ENCODE data around the gene GCGR.

The GCGR gene

DNA sequence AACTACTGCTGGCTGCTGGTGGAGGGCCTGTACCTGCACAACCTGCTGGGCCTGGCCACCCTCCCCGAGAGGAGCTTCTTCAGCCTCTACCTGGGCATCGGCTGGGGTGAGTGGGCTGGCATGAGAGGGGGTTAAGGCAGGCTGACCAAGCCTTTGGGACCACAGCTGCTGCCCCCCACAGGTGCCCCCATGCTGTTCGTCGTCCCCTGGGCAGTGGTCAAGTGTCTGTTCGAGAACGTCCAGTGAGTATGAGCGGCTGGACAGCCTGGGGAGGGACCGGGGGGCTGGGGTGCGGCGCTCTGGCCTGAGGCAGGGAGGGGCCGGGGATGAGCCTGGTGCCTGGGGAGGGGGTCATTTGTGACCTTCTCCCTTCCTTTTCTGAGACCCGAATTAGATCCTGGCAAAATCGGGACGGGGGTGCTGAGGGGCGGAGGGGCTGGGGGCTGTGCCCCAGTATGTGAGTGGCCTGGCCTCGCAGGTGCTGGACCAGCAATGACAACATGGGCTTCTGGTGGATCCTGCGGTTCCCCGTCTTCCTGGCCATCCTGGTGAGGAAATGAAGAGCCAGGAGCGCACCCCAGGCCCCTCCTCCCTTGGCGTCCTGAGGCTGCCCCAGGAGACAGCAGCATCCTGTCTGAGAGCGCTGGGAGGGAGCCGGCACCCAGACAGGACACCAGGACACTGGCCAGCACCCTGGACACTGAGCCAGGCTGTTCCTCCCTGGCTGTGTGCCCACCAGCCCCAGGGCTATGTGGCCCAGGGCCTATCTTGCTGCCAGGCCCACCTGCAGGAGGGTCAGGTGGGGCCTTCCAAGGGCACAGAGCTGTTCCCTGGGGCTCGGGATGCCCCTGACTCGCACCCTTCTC, 8.0 kb downstream of the GCGR start:
- DNase-seq (ENCODE audit: low read depth in 2 of 2): no peak

DNA sequence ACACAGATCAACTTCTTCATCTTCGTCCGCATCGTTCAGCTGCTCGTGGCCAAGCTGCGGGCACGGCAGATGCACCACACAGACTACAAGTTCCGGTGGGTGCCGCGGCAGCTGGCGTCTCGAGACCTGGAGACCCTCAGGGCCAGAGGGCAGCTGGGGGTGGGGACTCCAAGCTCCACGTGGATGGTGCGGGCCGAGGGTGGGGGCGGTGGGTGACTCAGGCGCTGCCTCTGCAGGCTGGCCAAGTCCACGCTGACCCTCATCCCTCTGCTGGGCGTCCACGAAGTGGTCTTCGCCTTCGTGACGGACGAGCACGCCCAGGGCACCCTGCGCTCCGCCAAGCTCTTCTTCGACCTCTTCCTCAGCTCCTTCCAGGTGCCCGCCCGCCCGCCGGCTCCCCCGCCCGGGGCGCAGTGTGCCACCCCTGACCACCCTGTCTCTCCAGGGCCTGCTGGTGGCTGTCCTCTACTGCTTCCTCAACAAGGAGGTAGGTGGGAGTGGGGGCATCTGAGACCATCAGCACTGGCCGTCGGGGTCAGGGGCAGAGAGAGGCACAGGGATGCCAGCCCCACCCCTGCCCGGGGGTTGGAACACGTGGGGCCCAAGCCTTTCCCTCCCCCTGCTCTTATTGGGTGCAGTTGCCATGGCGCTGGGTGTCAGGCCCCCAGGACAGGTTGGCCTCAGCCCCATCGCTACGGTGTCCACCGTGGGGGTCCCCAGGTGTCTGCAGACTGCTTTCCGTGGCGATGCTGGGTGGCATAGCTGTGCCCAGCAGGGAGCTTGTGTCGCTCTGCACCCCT, 8.8 kb downstream of the GCGR start:
- no peak for DNase-seq (ENCODE audit: low read depth in 2 of 2)

DNA sequence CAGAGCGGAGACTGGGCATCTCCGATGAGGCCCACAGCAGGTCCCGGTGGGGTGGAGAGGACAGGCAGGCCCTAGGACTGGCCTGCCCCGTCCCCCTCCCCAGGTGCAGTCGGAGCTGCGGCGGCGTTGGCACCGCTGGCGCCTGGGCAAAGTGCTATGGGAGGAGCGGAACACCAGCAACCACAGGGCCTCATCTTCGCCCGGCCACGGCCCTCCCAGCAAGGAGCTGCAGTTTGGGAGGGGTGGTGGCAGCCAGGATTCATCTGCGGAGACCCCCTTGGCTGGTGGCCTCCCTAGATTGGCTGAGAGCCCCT, 9.4 kb downstream of the GCGR start:
- no peak for DNase-seq (ENCODE audit: low read depth in 2 of 2)

DNA sequence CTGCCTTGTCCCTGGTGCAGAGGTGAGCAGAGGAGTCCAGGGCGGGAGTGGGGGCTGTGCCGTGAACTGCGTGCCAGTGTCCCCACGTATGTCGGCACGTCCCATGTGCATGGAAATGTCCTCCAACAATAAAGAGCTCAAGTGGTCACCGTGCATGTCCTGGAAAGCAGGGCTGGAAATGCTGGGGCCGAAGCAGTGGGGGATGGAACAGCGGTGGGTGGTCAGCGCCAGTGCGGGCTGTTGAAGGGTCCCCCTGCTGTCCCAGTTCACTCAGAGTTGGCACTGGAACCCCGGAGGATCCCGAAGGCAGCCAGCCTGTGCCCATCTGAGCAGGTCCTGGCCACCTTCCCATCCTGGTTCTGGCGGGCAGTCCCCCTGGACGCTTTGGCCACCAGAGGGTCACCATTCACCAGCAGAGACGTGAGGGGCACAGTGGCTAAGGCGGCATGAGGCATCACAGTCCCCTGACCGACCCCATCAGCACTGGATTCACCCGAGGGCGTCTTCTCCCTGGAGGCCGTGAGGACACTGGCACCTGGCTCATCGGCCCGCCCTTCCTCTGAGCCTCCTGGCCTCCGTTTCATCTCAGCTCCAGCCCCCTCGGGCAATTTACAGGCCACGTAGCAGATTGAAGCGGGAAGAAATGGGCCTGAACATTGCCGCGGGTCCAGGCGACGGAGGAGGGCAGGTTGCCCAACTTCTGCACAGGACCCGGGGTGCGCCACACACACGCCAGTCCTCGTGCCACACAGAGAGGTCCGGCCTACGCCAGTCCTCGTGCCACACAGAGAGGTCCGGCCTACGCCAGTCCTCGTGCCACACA, 10.1 kb downstream of the GCGR start:
- DNase-seq (ENCODE audit: low read depth in 2 of 2): no peak

DNA sequence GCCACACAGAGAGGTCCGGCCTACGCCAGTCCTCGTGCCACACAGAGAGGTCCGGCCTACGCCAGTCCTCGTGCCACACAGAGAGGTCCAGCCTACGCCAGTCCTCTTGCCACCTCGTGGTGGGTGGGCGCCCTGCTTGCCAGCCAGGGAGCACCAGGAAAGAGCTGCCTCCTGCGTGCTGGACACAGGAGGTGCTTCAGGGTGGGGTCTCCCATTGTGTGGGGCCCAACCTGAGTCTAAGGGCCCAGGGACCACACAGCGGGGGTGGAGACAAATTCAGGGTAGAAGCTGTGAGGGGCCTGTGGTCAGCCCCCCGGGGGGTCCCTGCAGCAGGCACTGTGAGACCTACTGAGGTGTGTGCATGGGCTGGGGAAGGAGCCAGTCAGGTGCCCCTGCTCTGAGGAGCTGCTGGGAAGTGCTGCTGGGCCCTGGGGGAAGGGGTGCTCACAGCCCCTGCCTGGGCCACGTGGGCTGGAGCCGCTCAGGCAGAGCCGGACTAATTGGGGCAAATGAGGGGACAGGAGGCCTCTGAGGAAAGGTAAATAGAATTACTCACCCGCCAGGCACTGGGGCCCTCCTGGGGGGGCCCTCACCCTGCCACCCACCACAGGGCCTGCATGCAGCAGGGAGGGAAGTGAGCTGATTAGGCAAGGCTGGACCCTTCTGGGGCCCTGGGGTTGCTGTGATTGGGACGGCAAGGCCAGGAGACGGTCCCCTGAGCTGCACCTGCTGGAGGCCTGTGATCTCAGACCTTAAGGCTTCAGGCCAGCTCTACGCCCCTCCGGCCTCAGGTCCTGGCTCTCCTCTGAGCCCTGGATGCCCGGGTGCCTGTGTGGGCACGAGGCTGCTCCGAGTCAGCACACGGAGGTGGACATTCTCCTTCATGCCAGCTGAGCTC, 11.0 kb downstream of the GCGR start:
- no peak for DNase-seq (ENCODE audit: low read depth in 2 of 2)

DNA sequence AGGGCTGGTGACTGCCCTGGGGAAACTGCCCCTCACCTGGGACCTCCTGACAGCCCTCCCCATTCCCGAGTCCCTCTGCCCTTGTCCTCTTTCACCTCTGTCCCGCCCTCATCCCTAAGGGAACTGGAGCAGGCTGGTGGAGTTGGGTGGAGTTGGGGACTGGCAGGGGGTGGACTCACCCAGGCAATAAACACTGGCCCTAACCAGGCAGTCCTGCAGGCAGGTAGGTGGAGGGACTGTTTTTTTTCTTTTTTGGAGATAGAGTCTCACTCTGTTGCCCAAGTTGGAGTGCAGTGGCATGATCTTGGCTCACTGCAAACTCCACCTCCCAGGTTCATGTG, 11.7 kb downstream of the GCGR start:
- no peak for DNase-seq (ENCODE audit: low read depth in 2 of 2)

DNA sequence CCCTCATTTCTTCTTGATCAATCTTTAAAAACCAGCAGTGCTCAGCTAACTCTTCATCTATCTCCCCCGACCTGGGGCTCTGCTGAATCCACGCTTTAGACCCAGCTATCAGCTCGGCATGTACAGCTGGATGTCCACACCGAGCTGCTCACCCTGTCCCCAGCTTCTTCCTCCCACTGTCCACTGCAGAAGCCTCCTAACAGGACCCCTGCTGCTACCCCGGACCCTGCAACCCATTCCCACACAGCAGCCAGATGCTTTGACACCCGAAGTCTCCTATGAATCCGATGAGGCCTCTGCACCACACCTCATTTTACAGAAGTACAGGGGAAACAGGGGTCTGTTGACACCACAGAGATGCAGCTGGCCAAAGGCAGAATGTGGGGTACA, 13.8 kb downstream of the GCGR start:
- no peak for DNase-seq (ENCODE audit: low read depth in 2 of 2)

DNA sequence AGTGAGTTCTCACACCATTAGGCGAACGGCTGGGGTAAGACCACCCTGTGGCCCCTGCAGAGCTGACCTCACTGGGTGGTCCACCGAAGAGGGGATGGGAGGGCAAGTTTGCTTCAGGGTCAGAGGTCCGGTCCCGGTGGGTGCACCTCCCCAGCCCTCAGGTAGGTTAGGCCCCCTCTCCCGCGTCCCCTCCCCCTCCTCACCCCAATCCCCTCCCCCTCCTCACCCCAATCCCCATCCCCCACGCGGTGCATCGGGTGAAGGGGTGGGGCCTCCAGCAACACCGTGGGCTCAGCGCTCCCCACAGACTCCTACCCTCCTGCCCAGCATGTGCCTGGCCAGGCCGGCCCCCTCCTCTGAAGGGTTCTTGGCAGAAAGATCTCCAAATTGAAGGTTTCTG, 15.8 kb downstream of the GCGR start:
- DNase-seq (ENCODE audit: low read depth in 2 of 2): no peak

DNA sequence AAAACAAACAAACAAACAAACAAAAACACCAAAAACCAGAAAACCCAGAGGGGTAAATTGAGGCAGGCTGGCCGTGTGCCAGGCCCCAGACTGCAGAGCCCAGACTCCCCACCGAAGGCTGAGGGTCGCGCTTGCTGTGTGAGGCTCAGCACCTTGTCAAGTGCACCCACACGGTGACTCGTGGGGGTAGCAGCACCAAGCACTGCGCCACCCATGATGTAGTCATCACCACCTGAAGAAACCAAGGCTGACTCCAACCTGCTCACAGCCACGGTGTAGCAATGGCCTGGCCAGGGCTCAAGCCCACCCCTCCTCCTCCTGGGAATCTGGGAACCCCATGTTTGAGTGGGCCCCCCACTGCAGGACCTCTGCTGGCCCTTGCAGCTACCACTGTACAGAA, 17.2 kb downstream of the GCGR start:
- no peak for DNase-seq (ENCODE audit: low read depth in 2 of 2)

DNA sequence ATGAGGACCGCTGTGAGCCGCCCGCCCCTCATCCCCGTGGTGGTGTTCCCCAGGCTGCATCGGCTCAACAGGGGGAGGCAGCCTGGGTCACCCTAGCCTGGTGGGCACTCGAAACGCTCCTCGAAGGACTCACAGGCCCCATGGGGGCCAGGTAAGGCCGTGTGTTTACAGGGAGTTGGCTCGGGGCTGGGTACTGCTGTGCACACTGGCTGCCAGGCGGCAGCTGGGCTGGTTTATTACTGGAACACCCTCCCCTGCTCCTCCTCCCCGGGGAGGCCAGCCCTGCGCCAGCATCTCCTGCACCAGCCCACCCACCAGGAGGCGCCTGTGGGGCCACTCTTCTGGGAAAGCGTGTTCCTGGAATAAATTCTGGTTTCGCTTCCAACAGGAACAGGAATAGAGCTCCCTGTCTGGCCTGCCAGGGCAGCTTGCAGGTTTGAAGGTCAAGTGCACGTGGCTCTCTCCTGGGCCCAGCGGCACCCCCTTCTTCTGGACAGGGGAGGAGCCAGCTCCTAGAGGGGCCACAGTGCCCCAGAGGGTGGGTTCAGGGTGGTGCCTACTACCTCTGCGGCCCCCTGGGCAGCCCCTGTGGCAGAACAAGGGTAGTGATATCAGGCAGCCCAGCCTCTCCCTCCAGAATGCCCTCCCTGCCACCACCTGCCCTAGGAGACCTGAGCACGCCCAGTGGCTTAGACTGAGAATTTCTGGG, 17.8 kb downstream of the GCGR start:
- DNase-seq (ENCODE audit: low read depth in 2 of 2): no peak

DNA sequence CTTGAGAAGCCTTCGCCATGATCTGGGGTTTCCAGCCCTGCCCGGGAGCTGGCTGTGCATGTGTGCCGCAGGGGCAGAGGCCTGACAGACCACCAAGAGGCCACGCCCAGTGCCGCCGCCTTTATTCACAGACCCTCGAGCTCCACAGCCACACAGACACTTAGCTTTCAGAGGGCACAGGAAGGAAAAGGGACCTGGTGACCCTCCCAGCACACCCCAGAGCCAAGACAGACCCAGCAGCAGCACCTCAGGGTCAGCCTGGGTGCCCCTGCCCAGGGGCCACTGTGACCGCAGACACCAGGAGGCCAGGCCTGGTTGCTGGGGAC, 18.3 kb downstream of the GCGR start:
- no peak for DNase-seq (ENCODE audit: low read depth in 2 of 2)

DNA sequence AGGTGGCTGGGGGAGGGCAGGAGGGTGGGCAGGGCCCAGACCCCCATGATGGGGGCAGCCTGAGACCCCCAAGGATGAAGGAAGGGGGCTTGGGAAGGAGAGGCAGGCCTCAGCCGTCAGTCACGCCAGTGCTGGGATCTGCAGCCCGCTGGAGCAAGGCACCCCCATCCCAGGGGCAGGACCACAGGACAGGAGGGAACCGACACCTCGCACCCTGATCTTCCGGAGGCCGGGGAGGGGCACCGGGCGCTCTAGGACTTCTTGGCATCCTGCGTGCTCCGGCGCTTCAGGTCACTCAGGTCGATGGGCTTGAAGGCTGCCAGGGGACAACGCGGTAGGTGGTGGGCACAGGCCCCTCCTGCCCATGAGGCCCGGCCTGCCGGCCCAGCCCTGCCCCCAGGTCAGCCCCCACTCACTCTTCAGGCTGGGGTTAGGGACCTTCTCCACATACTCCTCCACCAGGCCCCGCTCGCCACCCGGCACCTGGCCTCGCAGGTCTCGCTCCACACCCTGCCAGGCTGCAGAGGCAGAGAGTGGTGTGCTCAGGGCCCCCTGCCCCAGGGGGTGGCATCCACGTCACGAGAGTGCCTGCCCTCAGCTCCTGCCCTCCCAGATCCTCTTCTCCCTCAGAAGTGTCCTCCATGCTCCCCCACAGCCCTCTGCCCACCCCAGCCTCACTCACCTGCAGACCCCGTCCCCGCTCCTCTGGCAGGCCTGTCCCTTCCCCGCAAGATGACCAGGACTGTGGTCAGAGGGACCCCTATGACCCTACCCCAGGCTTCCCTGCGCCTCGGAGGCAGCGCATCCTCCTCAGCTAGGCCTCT, 19.3 kb downstream of the GCGR start:
- no peak for DNase-seq (ENCODE audit: low read depth in 2 of 2)

DNA sequence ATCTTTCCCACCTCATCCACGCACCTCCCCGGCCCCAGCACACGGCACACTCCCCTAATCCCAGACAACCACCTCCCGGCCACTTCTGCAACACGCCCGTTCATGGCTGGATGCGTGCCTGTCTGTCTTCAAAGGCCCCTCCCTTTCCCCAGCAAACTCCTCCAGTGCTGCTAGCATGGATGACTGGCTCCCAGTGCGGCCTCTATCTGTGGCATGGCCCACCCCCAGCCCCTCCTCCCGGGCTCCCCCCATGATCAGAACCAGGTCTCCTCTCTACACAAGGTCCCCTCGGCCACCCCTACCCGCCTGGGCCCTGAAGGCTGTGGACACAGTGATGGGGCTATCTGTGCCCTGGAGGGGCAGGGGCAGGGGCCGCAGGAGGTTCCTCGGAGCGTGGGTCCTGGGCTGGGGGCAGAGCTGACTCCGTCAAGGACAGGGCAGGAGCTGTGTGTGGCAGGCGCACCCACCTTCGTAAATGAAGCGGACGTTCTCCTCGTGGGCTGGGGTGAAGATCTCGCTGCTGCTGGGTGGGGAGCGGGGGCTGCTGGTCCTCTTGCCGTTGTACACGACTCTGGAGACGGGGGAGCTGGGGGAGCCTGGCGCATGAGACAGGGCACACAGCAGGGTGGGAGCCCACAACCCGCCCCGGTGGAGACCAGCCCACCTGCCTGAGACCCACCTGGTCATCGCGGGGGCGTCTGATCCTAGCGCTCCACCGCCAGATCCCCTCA, 20.0 kb downstream of the GCGR start:
- no peak for DNase-seq (ENCODE audit: low read depth in 2 of 2)

DNA sequence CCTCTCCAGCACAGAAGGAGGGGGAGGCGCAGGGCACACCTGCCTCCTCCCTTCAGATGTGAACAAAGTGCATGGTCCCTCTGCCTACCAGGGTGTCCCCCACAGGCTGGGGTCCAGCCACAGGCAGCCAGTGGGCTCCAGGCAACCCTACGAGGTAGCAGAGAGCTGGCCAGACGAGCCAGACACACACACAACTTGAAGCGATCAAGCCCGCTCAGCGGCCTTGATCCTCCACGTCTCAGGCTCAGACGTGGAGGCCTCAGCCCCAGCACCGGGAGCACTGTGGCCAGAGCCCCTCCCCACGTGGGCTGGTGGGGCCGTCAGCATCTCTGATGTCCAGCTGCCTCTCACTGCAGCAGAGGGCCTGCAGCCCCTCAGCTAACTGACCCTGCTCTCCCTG, 20.6 kb downstream of the GCGR start:
- DNase-seq (ENCODE audit: low read depth in 2 of 2): no peak

DNA sequence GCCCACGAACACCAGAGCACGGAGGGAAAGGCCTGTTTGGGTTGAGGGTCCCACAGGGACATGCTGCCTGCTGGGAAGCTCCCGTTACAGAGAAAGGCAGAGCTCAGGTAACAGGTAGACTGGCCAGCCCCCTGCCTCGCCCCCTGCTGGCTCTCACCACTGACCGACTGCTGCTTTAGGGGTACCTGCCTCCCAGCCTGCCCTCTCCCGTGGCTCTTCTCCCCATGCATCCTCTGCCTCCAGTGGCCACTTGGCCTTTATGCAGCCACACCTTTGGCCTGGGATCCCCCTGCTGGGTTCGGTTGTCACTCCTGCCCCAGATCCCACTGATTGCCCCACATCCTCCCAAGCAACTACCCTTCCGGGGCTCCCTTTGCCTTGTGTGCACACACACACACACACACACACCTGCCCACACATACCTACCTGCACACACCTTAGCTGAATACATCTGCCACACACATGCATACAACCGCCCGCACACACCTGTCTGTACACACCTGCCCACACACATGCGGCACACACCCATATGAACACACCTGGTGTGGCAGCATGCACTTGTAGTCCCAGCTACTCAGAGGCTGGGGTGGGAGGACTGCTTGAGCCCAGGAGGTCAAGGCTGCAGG, 22.0 kb downstream of the GCGR start:
- no peak for DNase-seq (ENCODE audit: low read depth in 2 of 2)

DNA sequence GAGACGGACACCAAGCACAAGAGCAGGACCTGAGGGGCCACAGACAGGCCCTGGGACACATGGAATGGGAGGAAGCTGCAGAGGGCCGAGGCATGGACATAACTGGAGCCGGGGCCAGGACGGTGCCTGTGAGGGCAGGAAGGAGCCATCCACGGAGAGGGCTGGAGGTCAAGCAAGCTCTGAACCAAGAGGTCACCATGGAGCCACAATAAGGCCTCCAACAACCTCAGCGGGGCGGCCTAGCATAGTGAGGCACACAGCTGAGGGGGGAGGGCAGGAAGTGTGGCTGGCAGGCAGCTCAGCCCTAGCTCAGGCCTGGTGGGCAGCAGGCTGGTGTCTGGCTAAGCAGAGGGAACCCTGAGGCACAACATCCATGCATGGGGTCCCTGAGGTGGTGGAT, 24.7 kb downstream of the GCGR start:
- no peak for DNase-seq (ENCODE audit: low read depth in 2 of 2)

DNA sequence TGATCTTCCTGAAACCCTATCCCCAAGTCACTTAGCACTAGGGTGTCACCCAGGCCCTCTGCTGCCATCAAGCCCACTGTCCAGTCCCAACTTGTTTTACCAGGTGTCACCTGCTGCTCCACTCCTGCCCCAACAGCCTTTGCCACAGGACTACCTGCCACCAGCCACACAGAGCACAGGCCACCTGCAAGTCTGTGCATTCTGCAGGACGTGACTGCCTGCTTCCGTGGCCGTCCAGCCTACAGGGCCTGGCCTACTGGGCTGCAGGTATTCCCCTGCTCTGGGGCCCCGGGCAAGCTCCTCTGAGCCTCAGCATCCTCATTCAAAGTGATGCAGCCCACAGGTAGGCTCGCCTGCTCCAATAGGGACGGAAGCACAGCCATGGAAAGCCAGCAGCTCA, 25.9 kb downstream of the GCGR start:
- no peak for DNase-seq (ENCODE audit: low read depth in 2 of 2)

DNA sequence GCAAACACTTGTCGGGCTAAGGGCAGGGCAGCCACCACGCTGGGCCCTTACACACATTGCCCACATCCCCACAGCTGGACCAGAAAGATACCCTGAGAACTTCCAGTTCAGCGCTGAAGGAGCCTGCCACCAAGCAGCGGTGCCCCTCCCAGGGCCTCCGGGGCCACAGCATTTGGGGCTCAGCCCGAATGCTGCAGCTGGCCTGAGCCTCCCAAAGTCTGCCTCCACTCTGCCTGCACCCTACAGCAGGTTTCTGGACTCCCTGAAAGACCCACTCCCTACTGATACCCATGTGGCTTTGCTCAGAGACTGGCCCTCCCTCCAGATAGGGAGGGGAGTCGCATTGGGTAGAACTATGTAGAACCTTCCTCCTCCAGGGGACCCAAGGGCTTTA, 27.6 kb downstream of the GCGR start:
- DNase-seq (ENCODE audit: low read depth in 2 of 2): no peak

DNA sequence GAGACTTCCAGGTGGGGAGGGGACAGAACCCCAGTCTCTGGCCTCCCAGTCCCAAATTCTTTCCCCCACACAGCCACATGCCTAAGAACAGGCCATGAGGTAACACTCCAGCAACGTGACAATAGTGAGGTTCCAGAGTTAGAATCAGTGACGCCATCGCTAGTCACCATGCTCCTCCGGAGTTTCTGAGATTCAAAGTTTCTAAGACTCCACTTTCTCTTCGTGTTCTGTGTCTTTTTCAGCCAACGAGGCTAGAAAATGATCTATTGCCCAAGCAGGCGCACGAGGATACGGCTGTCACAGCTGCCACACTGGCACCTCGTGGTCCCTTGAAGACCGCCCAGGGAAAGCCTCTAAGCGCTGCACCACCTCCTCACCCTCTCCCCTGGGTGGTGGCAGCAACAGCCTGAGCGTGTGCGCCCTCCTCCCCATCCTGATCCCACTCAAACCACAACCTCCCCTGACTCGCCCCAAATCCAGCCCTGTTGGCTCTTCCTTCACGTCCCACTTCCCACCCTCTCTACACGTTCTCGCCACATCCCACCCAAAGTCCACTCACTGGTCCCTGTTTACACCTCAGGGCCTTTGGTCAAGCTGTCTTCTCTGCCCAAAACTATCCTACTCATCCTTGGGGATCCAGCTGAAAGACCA, 28.1 kb downstream of the GCGR start:
- peak; percentile 30 to 31 for DNase-seq (ENCODE audit: low read depth in 2 of 2)
